Lung (tissue), 12 donors: ENCODE measurements around the gene TYRO3. TPM values are rescaled to one million over a fixed set of nuclear protein-coding genes. Genes with fewer than 3 reads are reported as not detected.

Experiments used
- ATAC-seq: fragments of 200-7000 bp; cut with Tn5 transposase; one replicate; pipeline ENCODE4 v1.9.1; 2020; ENCODE audit warnings: moderate number of reproducible peaks; ENCODE audit not compliant: insufficient read depth, low FRiP score
- DNase-seq, 3 donors: peaks; one replicate each; pipeline ENCODE4 v3.0.0-alpha.2; 2013 to 2017
- H3K27ac ChIP-seq, 2 donors: one replicate each; pipeline ENCODE4 v1.5.1; 2013; ENCODE audit warnings: mild to moderate bottlenecking in 2 of 2, moderate library complexity in 2 of 2, control low read depth in 1 of 2, inconsistent platforms in 1 of 2, low read depth in 1 of 2, low read length in 1 of 2
- H3K27me3 ChIP-seq, 3 donors: one replicate each; pipeline ENCODE4 v1.5.1; 2013; ENCODE audit warnings: low read length in 2 of 3; ENCODE audit not compliant: control insufficient read depth in 3 of 3, insufficient read depth in 3 of 3
- H3K36me3 ChIP-seq, 4 donors: one replicate each; pipeline ENCODE4 v1.5.1; 2013; ENCODE audit warnings: low read length in 4 of 4, mild to moderate bottlenecking in 1 of 4, moderate library complexity in 1 of 4; ENCODE audit not compliant: control insufficient read depth in 4 of 4, insufficient read depth in 4 of 4
- H3K4me1 ChIP-seq, 5 donors: one replicate each; pipeline ENCODE4 v1.5.1; 2013; ENCODE audit warnings: low read length in 5 of 5, mild to moderate bottlenecking in 2 of 5, moderate library complexity in 1 of 5; ENCODE audit not compliant: control insufficient read depth in 5 of 5, insufficient read depth in 5 of 5
- H3K4me3 ChIP-seq: one replicate; pipeline ENCODE4 v1.5.1; 2013; ENCODE audit warnings: mild to moderate bottlenecking, control low read depth, moderate library complexity
- H3K9ac ChIP-seq, 2 donors: one replicate each; pipeline ENCODE4 v1.5.1; 2013; ENCODE audit warnings: low read length in 2 of 2, control low read depth in 1 of 2; ENCODE audit not compliant: insufficient read depth in 1 of 2
- H3K9me3 ChIP-seq, 4 donors: one replicate each; pipeline ENCODE4 v1.5.1; 2013; ENCODE audit warnings: low read length in 3 of 4, mild to moderate bottlenecking in 1 of 4, moderate library complexity in 1 of 4; ENCODE audit not compliant: control insufficient read depth in 4 of 4, insufficient read depth in 3 of 4
- WGBS, 2 donors: extraction: QIAGEN DNeasy Blood & Tissue Kit; methylation state at CpG; one replicate each; pipeline ENCODE4 v1.1.7; 2013; 5-methylcytosine and 5-hydroxymethylcytosine counted together
- polyA plus RNA-seq, 2 donors: library from polyadenylated mRNA; stranded (reverse); fragments of 200-250 nt; gene quantifications; one replicate each; pipeline ENCODE4 v1.2.1, GENCODE V29; 2013
- total RNA-seq, 2 donors: library from RNA; depleted of rRNA in 1 of 2; stranded (reverse); fragments of >200 nt in 1 of 2; gene quantifications; one replicate each; pipeline ENCODE4 v1.2.1, GENCODE V29; 2014 to 2021
- TF ChIP-seq, protein P1 (sequence below): IDR thresholded peaks from 2 replicates; pipeline ENCODE4 v1.5.1; 2012; ENCODE audit warnings: mild to moderate bottlenecking; ENCODE audit errors: control extremely low read depth, extremely low read depth
- donor health status: control.
- donor health status: control.
- donor health status: Bipolar disorder and iron deficiency.
- donor health status: healthy.
- donor health status: DM: yes; HTN: yes; CAD: no.

TYRO3 gene
- total and polyA plus RNA-seq, 4 donors, result 4.2 to 17.9 (median 12.6) TPM

DNA sequence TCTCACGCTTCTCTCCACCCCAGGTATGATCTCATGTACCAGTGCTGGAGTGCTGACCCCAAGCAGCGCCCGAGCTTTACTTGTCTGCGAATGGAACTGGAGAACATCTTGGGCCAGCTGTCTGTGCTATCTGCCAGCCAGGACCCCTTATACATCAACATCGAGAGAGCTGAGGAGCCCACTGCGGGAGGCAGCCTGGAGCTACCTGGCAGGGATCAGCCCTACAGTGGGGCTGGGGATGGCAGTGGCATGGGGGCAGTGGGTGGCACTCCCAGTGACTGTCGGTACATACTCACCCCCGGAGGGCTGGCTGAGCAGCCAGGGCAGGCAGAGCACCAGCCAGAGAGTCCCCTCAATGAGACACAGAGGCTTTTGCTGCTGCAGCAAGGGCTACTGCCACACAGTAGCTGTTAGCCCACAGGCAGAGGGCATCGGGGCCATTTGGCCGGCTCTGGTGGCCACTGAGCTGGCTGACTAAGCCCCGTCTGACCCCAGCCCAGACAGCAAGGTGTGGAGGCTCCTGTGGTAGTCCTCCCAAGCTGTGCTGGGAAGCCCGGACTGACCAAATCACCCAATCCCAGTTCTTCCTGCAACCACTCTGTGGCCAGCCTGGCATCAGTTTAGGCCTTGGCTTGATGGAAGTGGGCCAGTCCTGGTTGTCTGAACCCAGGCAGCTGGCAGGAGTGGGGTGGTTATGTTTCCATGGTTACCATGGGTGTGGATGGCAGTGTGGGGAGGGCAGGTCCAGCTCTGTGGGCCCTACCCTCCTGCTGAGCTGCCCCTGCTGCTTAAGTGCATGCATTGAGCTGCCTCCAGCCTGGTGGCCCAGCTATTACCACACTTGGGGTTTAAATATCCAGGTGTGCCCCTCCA is 19.1 kb downstream of the TYRO3 start:
- DNase-seq (no peak), ATAC-seq (peak; percentile 31)
- 95% methylated on average over 12 of the region's 12 CpGs for WGBS, 2 donors
- no peaks in the 10 kb centered on the region for H3K27me3 ChIP-seq
- TF ChIP-seq, protein P1, sequence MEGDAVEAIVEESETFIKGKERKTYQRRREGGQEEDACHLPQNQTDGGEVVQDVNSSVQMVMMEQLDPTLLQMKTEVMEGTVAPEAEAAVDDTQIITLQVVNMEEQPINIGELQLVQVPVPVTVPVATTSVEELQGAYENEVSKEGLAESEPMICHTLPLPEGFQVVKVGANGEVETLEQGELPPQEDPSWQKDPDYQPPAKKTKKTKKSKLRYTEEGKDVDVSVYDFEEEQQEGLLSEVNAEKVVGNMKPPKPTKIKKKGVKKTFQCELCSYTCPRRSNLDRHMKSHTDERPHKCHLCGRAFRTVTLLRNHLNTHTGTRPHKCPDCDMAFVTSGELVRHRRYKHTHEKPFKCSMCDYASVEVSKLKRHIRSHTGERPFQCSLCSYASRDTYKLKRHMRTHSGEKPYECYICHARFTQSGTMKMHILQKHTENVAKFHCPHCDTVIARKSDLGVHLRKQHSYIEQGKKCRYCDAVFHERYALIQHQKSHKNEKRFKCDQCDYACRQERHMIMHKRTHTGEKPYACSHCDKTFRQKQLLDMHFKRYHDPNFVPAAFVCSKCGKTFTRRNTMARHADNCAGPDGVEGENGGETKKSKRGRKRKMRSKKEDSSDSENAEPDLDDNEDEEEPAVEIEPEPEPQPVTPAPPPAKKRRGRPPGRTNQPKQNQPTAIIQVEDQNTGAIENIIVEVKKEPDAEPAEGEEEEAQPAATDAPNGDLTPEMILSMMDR, result no peak
- H3K36me3 ChIP-seq, result peaks cover 0 to 7% (median 2%) of the 10 kb centered on the region in 4 donors
- H3K4me1 ChIP-seq, result peaks cover 0 to 10% (median 0%) of the 10 kb centered on the region in 5 donors
- H3K9ac ChIP-seq, result no peak overlapping the region
- H3K4me3 ChIP-seq, result no peak overlapping the region
- no peaks in the 10 kb centered on the region for H3K9me3 ChIP-seq
- no peak overlapping the region for H3K27ac ChIP-seq

DNA sequence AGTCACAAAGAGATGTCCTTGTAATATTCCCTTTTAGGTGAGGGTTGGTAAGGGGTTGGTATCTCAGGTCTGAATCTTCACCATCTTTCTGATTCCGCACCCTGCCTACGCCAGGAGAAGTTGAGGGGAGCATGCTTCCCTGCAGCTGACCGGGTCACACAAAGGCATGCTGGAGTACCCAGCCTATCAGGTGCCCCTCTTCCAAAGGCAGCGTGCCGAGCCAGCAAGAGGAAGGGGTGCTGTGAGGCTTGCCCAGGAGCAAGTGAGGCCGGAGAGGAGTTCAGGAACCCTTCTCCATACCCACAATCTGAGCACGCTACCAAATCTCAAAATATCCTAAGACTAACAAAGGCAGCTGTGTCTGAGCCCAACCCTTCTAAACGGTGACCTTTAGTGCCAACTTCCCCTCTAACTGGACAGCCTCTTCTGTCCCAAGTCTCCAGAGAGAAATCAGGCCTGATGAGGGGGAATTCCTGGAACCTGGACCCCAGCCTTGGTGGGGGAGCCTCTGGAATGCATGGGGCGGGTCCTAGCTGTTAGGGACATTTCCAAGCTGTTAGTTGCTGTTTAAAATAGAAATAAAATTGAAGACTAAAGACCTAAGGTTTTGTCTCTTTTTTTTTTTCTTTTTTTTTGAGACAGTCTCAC is 19.8 kb downstream of the TYRO3 start:
- Histone ChIP-seq H3K36me3 (peaks cover 0 to 5% (median 2%) of the 10 kb centered on the region in 4 donors), H3K27me3 (no peaks in the 10 kb centered on the region), H3K9ac (no peak overlapping the region), H3K9me3 (no peaks in the 10 kb centered on the region), H3K4me1 (peaks cover 0 to 10% (median 0%) of the 10 kb centered on the region in 5 donors), H3K4me3 (no peak overlapping the region), H3K27ac (peak overlapping the region in 1 of 2 donors; percentile 11)
- TF ChIP-seq, protein P1, result no peak
- peak; percentile 83 to 87 (median 86) for DNase-seq
- 80 to 88% methylated on average over 9 of the region's 9 CpGs for WGBS, 2 donors
- ATAC-seq, result no peak

DNA sequence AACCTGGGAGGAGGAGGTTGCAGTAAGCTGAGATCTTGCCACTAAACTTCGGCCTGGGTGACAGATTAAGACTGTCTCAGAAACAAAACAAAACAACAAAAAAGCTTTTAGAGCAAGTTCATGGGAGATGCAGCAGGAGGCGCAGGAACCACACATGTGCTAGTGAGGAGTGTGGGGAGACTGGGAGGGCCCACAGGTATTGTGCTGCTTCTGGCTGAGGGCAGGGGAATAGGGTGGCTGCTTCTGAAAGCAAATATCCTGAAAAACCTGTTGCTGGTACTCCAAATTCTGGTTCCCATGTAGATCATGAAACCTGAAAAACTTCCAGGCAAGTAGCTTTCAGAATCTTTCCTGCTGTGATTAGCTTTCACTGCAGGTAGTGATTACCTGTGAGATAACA is 22.1 kb downstream of the TYRO3 start:
- TF ChIP-seq, protein P1, result no peak
- no peaks in the 10 kb centered on the region for H3K9me3 ChIP-seq
- peaks cover 0 to 23% (median 0%) of the 10 kb centered on the region in 5 donors for H3K4me1 ChIP-seq
- peaks cover 0 to 2% (median 0%) of the 10 kb centered on the region in 3 donors for H3K27me3 ChIP-seq
- no peak overlapping the region for H3K27ac ChIP-seq
- no peak overlapping the region for H3K4me3 ChIP-seq
- H3K9ac ChIP-seq, result no peak overlapping the region
- ATAC-seq, result no peak
- 65 to 82% methylated on average over 2 of the region's 2 CpGs for WGBS, 2 donors
- peaks cover 0 to 5% (median 0%) of the 10 kb centered on the region in 4 donors for H3K36me3 ChIP-seq
- DNase-seq, result peak; percentile 69 to 88 (median 74)
